GM12874 (cell line): Measurements from ENCODE around the gene DNM2.

Source experiments
- CTCF ChIP-seq: IDR thresholded peaks from 2 replicates; pipeline ENCODE4 v1.5.1; 2011; ENCODE audit warnings: low read depth, mild to moderate bottlenecking, control low read depth, low read length, moderate library complexity; ENCODE audit not compliant: insufficient read depth

DNM2 gene

GRCh38 chr19:10758978-10759377 is 41.1 kb downstream of the DNM2 start:
- no peak for TF ChIP-seq CTCF

GRCh38 chr19:10760273-10760944 is 42.5 kb downstream of the DNM2 start:
- TF ChIP-seq CTCF, result no peak

GRCh38 chr19:10761443-10762250 is 43.8 kb downstream of the DNM2 start:
- TF ChIP-seq CTCF, result no peak

- TF ChIP-seq CTCF, result no peak
Observed at GRCh38 chr19:10762656-10763055, 44.8 kb downstream of the DNM2 start.

DNA sequence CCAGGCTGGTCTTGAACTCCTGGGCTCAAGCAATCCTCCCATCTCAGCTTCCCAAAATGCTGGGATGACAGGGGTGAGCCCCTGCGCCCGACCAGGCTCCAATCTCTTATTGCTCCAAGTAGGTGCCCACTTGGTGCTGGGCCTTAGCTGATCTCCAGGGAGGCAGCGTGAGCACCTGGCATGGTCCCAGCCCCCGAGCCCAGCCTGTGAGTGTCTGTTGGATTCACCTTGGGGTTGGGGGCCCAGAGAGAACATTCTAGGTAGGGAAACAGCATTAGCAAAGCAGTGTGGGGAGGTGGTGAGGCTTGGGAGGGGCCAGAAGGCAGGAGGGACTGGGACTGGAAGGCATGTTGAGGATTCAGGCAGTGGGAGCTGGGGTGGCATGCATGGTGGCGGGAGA is 45.5 kb downstream of the DNM2 start:
- no peak for TF ChIP-seq CTCF

- TF ChIP-seq CTCF, result no peak
Observed at GRCh38 chr19:10763828-10764339, 46.0 kb downstream of the DNM2 start.

DNA sequence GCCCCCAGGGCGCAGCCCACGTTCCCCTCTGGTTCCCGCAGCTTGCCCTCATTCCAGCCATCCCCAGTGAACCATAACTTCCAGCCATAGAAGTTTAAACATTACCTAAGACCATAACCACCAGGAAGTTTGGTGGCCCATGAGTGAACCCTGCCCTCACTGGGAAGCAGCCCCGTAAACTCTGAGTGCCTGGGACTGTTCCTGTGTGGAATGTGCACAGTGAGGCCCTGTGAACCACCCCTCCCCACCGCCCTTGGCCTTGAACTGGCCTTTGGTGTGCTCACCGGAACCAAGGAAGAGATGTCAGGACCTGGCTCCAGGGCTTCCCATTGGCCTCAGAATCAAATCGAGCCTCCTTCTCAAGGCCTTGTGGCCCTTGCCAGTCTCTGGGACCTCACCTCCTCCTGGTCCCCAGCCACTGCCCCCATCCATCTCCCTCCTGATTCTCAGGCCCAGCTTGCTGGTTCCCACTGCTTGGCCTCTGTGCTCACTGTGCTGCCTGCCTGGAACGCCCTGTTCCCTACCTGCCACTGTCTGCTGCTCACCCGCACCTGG is 46.5 kb downstream of the DNM2 start:
- TF ChIP-seq CTCF, result no peak
